HepG2 (cell line): Measurements from ENCODE around the gene PFKFB2. TPM values are rescaled to one million over a fixed set of nuclear protein-coding genes. Genes with fewer than 3 reads are reported as not detected.
A peak's percentile ranks its signal among the peaks of the same experiment; 100 is the strongest.

Experiments used
- CEBPB ChIP-seq: IDR thresholded peaks from 2 replicates; pipeline ENCODE4 v1.6.1; 2011; ENCODE audit warnings: low read depth, low read length, improper control_type of control experiment, borderline replicate concordance
- CHD4 ChIP-seq: fragments of 200-600 bp; sonication (generic); IDR thresholded peaks from 2 replicates; pipeline ENCODE4 v1.7.0; 2017; ENCODE audit warnings: mild to moderate bottlenecking, low read length, borderline replicate concordance
- EHMT2 ChIP-seq: fragments of 200-600 bp; sonication (generic); IDR thresholded peaks from 2 replicates; pipeline ENCODE4 v1.7.0; 2017; ENCODE audit warnings: antibody characterized with exemption, low read depth, low read length, borderline replicate concordance
- EP300 ChIP-seq, 3 experiments: sonication (generic) in 1 of 3; formaldehyde crosslinking in 1 of 3; IDR thresholded peaks; 2 replicates each; pipeline versions ENCODE4 v1.5.1 to v1.6.1; 2011 to 2020; ENCODE audit warnings: low read depth in 2 of 3, low read length in 2 of 3, borderline replicate concordance in 1 of 3, improper control_type of control experiment in 1 of 3, mild to moderate bottlenecking in 1 of 3, missing genetic modification reagents in 1 of 3, moderate library complexity in 1 of 3
- GATAD1 ChIP-seq: IDR thresholded peaks from 2 replicates; pipeline ENCODE4 v1.6.1; 2016; ENCODE audit warnings: missing genetic modification reagents, missing compliant biosample characterization
- KMT2B ChIP-seq: IDR thresholded peaks from 2 replicates; pipeline ENCODE4 v1.6.1; 2016; ENCODE audit warnings: missing genetic modification reagents, missing compliant biosample characterization
- NFIC ChIP-seq: IDR thresholded peaks from 2 replicates; pipeline ENCODE4 v1.6.1; 2012; ENCODE audit warnings: mild to moderate bottlenecking, low read length, inconsistent platforms
- ONECUT2 ChIP-seq: sonication (generic); formaldehyde crosslinking; IDR thresholded peaks from 2 replicates; pipeline ENCODE4 v1.4.0; 2020; ENCODE audit warnings: missing genetic modification reagents
- PITX1 ChIP-seq: sonication (generic); formaldehyde crosslinking; IDR thresholded peaks from 2 replicates; pipeline ENCODE4 v1.5.1; 2020; ENCODE audit warnings: mild to moderate bottlenecking, missing genetic modification reagents
- SOX13 ChIP-seq, 3 experiments: fragments of 450-650 bp in 1 of 3; sonication (generic) in 1 of 3; formaldehyde crosslinking in 1 of 3; IDR thresholded peaks in 2 of 3; conservative IDR thresholded peaks in 1 of 3; 2 replicates each; pipeline versions ENCODE4 v1.5.0 to v1.6.1; 2016 to 2020; ENCODE audit warnings: antibody characterized with exemption in 1 of 3, mild to moderate bottlenecking in 1 of 3, missing compliant biosample characterization in 1 of 3, missing genetic modification reagents in 1 of 3, moderate library complexity in 1 of 3
- SOX5 ChIP-seq: IDR thresholded peaks from 2 replicates; pipeline ENCODE4 v1.6.1; 2016; ENCODE audit warnings: borderline replicate concordance
- SOX6 ChIP-seq, 2 experiments: fragments of 450-650 bp in 1 of 2; sonication (generic) in 1 of 2; formaldehyde crosslinking in 1 of 2; IDR thresholded peaks; 2 replicates each; pipeline versions ENCODE4 v1.4.0 to v1.6.1; 2017 to 2020; ENCODE audit warnings: antibody characterized with exemption in 1 of 2, mild to moderate bottlenecking in 1 of 2, missing genetic modification reagents in 1 of 2
- TEAD3 ChIP-seq: optimal IDR thresholded peaks from 2 replicates; pipeline ENCODE3; 2016; ENCODE audit warnings: borderline replicate concordance
- ZFP37 ChIP-seq: sonication (generic); formaldehyde crosslinking; IDR thresholded peaks from 2 replicates; pipeline ENCODE4 v1.4.0; 2020; ENCODE audit warnings: missing genetic modification reagents, borderline replicate concordance
- ZNF20 ChIP-seq: sonication (generic); formaldehyde crosslinking; IDR thresholded peaks from 2 replicates; pipeline ENCODE4 v1.4.0; 2020; ENCODE audit warnings: mild to moderate bottlenecking, moderate library complexity, missing genetic modification reagents
- ZNF605 ChIP-seq: sonication (generic); formaldehyde crosslinking; IDR thresholded peaks from 2 replicates; pipeline ENCODE4 v1.8.0; 2022; ENCODE audit warnings: mild to moderate bottlenecking, missing genetic modification reagents
- ZNF644 ChIP-seq: IDR thresholded peaks from 2 replicates; pipeline ENCODE4 v1.6.1; 2016; ENCODE audit warnings: low read depth
- polyA plus RNA-seq, 8 experiments: library from polyadenylated mRNA; depleted of rRNA in 3 of 8; stranded (reverse) in 7 of 8; unstranded in 1 of 8; fragments of >200 nt; fragmentation: Illumina TruSeq in 4 of 8; extraction: Trizol in 4 of 8; gene quantifications; 2 replicates each; pipeline versions ENCODE4 v1.2.1 to v1.2.3, GENCODE V29; 2011 to 2016; ENCODE audit warnings: low read depth in 4 of 8, missing spikeins in 1 of 8, mixed read lengths in 1 of 8; ENCODE audit not compliant: insufficient read depth in 1 of 8
- total RNA-seq, 5 experiments: library from RNA; depleted of rRNA; stranded (reverse); fragments of >200 nt; fragmentation: Illumina TruSeq; extraction: Trizol; gene quantifications; 2 replicates each; pipeline ENCODE4 v1.2.3, GENCODE V29; 2016; ENCODE audit warnings: low read depth in 1 of 5
- TF ChIP-seq, protein P1 (sequence below): IDR thresholded peaks from 2 replicates; pipeline ENCODE4 v1.6.1; 2016; ENCODE audit warnings: missing genetic modification reagents, missing compliant biosample characterization
- TF ChIP-seq, protein P2 (sequence below): IDR thresholded peaks from 2 replicates; pipeline ENCODE4 v1.6.1; 2012; ENCODE audit warnings: low read depth, low read length, improper control_type of control experiment
- TF ChIP-seq, protein P3 (sequence below): sonication (generic); formaldehyde crosslinking; IDR thresholded peaks from 2 replicates; pipeline ENCODE4 v1.4.0; 2020; ENCODE audit warnings: missing genetic modification reagents
- TF ChIP-seq, protein P4 (sequence below): sonication (generic); formaldehyde crosslinking; IDR thresholded peaks from 2 replicates; pipeline ENCODE4 v1.4.0; 2020; ENCODE audit warnings: missing genetic modification reagents

Gene PFKFB2
- total and polyA plus RNA-seq, 2 of the 13 experiments (the other 11 are each of a cell fraction or from before 2014, with no cell fraction given) = 4.6 to 10.6 TPM

DNA sequence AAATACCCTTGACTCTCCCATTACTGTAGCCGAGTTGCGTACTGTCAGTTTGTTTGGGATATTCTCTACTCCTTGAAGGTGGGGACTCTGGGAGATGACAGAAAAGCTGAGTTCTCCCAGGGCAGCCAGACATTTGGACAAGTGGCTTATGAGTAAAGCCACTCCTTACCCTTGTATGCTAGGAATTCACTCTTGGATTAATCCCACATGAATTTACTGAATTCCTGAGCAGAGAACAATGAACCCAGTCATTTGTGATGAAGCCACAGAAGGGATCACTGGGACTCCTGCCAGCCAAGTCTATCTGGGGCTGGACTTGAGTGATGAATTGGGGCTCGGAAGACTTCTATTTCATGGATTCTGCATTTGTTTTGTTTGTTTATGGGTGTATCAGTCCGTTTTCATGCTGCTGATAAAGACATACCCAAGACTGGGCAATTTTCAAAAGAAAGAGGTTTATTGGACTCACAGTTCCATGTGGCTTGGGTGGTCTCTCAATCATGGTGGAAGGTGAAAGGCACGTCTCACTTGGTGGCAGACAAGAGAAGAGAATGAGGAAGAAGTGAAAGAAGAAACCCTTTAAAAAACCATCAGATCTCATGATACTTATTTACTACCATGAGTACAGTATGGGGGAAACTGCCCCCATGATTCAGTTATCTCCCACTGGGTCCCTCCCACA lies 45.6 kb upstream of the PFKFB2 start (continued):
- no peak for TF ChIP-seq SOX6 (IDR thresholded peaks at IDR 0.05)
- peak; percentile 51; the same call in 1 of the 2 replicates for TF ChIP-seq SOX6 (CRISPR knock-in tag; IDR thresholded peaks at IDR 0.05)
- TF ChIP-seq CHD4 = 0 out of 2 replicates have a peak, but pooled peaks have one; percentile 69
- peak; percentile 41; the same call in 1 of the 2 replicates for TF ChIP-seq ZNF644 (CRISPR knock-in tag)
- TF ChIP-seq SOX13 (IDR thresholded peaks at IDR 0.05) = 0 out of 2 replicates have a peak, but pooled peaks have one; percentile 23
- peak in 1 of 2 experiments; percentile 89; a peak in 2 of 4 replicates for TF ChIP-seq SOX13 (CRISPR knock-in tag; conservative IDR thresholded peaks at IDR 0.05 in 1 of 2, IDR thresholded peaks at IDR 0.05 in 1 of 2)
- no peak for TF ChIP-seq CEBPB
- peak; percentile 58; the same call in 1 of the 2 replicates for TF ChIP-seq EHMT2
- 0 out of 2 replicates have a peak, but pooled peaks have one; percentile 28 for TF ChIP-seq NFIC
- no peak for TF ChIP-seq ONECUT2 (CRISPR knock-in tag)
- TF ChIP-seq, protein P1, sequence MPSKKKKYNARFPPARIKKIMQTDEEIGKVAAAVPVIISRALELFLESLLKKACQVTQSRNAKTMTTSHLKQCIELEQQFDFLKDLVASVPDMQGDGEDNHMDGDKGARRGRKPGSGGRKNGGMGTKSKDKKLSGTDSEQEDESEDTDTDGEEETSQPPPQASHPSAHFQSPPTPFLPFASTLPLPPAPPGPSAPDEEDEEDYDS = peak; percentile 27; the same call in 1 of the 2 replicates
- no peak for TF ChIP-seq ZFP37 (CRISPR knock-in tag)
- TF ChIP-seq, protein P2, sequence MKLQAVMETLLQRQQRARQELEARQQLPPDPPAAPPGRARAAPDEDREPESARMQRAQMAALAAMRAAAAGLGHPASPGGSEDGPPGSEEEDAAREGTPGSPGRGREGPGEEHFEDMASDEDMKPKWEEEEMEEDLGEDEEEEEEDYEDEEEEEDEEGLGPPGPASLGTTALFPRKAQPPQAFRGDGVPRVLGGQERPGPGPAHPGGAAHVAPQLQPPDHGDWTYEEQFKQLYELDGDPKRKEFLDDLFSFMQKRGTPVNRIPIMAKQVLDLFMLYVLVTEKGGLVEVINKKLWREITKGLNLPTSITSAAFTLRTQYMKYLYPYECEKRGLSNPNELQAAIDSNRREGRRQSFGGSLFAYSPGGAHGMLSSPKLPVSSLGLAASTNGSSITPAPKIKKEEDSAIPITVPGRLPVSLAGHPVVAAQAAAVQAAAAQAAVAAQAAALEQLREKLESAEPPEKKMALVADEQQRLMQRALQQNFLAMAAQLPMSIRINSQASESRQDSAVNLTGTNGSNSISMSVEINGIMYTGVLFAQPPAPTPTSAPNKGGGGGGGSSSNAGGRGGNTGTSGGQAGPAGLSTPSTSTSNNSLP = peak; percentile 65
- TF ChIP-seq ZNF605 = no peak
- TF ChIP-seq EP300 (IDR thresholded peaks at IDR 0.05; ENCODE audit: low read depth in 2 of 2, low read length in 2 of 2) = peak in 1 of 2 experiments; percentile 44; a peak in 1 of 4 replicates
- no peak; the same call in 1 of the 2 replicates for TF ChIP-seq EP300 (CRISPR knock-in tag; IDR thresholded peaks at IDR 0.05; ENCODE audit: borderline replicate concordance)
- no peak for TF ChIP-seq KMT2B
- TF ChIP-seq, protein P3, sequence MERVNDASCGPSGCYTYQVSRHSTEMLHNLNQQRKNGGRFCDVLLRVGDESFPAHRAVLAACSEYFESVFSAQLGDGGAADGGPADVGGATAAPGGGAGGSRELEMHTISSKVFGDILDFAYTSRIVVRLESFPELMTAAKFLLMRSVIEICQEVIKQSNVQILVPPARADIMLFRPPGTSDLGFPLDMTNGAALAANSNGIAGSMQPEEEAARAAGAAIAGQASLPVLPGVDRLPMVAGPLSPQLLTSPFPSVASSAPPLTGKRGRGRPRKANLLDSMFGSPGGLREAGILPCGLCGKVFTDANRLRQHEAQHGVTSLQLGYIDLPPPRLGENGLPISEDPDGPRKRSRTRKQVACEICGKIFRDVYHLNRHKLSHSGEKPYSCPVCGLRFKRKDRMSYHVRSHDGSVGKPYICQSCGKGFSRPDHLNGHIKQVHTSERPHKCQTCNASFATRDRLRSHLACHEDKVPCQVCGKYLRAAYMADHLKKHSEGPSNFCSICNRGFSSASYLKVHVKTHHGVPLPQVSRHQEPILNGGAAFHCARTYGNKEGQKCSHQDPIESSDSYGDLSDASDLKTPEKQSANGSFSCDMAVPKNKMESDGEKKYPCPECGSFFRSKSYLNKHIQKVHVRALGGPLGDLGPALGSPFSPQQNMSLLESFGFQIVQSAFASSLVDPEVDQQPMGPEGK (CRISPR knock-in tag) = peak; percentile 9; the same call in 1 of the 2 replicates
- peak; percentile 85; the same call in 1 of the 2 replicates for TF ChIP-seq SOX5 (CRISPR knock-in tag)
- 0 out of 2 replicates have a peak, but pooled peaks have one; percentile 17 for TF ChIP-seq GATAD1
- no peak for TF ChIP-seq ZNF20
- TF ChIP-seq PITX1 (CRISPR knock-in tag) = peak; percentile 58; the same call in 1 of the 2 replicates
- peak; percentile 94 for TF ChIP-seq TEAD3 (CRISPR knock-in tag)
- TF ChIP-seq, protein P4, sequence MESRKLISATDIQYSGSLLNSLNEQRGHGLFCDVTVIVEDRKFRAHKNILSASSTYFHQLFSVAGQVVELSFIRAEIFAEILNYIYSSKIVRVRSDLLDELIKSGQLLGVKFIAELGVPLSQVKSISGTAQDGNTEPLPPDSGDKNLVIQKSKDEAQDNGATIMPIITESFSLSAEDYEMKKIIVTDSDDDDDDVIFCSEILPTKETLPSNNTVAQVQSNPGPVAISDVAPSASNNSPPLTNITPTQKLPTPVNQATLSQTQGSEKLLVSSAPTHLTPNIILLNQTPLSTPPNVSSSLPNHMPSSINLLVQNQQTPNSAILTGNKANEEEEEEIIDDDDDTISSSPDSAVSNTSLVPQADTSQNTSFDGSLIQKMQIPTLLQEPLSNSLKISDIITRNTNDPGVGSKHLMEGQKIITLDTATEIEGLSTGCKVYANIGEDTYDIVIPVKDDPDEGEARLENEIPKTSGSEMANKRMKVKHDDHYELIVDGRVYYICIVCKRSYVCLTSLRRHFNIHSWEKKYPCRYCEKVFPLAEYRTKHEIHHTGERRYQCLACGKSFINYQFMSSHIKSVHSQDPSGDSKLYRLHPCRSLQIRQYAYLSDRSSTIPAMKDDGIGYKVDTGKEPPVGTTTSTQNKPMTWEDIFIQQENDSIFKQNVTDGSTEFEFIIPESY (CRISPR knock-in tag) = no peak
